Psoas muscle (tissue), 8 donors: ENCODE measurements around the gene FBLN7. TPM values are rescaled to one million over a fixed set of nuclear protein-coding genes. Genes with fewer than 3 reads are reported as not detected.
"Not testable (repeated sequence)": the region's sequence is repeated elsewhere in the genome, so short reads cannot be mapped to it uniquely, and the experiment has no call there.

Experiments
- ATAC-seq, 4 donors: fragments of 200-7000 bp; cut with Tn5 transposase; one replicate each; pipeline ENCODE4 v1.9.1; 2020; ENCODE audit warnings: moderate library complexity in 3 of 4, mild to moderate bottlenecking in 2 of 4
- DNase-seq, 2 donors: peaks; one replicate each; pipeline ENCODE4 v3.0.0-alpha.2; 2020
- H3K27ac ChIP-seq: fragments of 200-600 bp; one replicate; pipeline ENCODE4 v1.8.0; 2022
- H3K27me3 ChIP-seq, 3 donors: fragments of 200-600 bp in 1 of 3; one replicate each; pipeline versions ENCODE4 v1.6.1 to v1.8.0; 2013 to 2022; ENCODE audit warnings: low read length in 2 of 3, mild to moderate bottlenecking in 2 of 3, moderate library complexity in 1 of 3; ENCODE audit not compliant: insufficient read depth in 3 of 3
- H3K36me3 ChIP-seq, 2 donors: fragments of 200-600 bp in 1 of 2; one replicate each; pipeline versions ENCODE4 v1.6.1 to v1.8.0; 2013 to 2022; ENCODE audit warnings: low read depth in 1 of 2, mild to moderate bottlenecking in 1 of 2, moderate library complexity in 1 of 2; ENCODE audit not compliant: insufficient read depth in 1 of 2
- H3K4me1 ChIP-seq: fragments of 200-600 bp; one replicate; pipeline ENCODE4 v1.8.0; 2022
- H3K4me3 ChIP-seq: fragments of 200-600 bp; one replicate; pipeline ENCODE4 v1.8.0; 2022; ENCODE audit warnings: mild to moderate bottlenecking
- H3K9me3 ChIP-seq: fragments of 200-600 bp; one replicate; pipeline ENCODE4 v1.8.0; 2022
- CTCF ChIP-seq: fragments of 200-600 bp; IDR thresholded peaks from one replicate; pipeline ENCODE4 v1.8.0; 2022; ENCODE audit warnings: antibody characterized with exemption
- WGBS, 3 donors: extraction: QIAGEN DNeasy Blood & Tissue Kit; methylation state at CpG; one replicate each; pipeline versions ENCODE4 v1.1.6 to v1.1.7; 2013; 5-methylcytosine and 5-hydroxymethylcytosine counted together
- intact Hi-C, 2 donors: fragments of 100-400 bp; cut with DNase I; formaldehyde crosslinking; loops; one replicate each; pipeline versions ENCODE4 v1.11.0 to v1.14.2; 2022
- polyA plus RNA-seq, 3 donors: library from polyadenylated mRNA; stranded (reverse); fragments of 200-250 nt; gene quantifications; one replicate each; pipeline ENCODE4 v1.2.3, GENCODE V29; 2013
- total RNA-seq, 4 donors: library from RNA; stranded (reverse); fragmentation: NEBNext Ultra II Directional in 2 of 4; extraction: Animal tissue kit (Norgen Biotek cat#: 25700) in 2 of 4; gene quantifications; one replicate each; pipeline versions ENCODE4 v1.2.1 to v1.2.4, GENCODE V29; 2021 to 2023
- donor health status: healthy with polysubstance abuse.
- donor health status: DM: no; HTN: no; CAD: no; lungs with moderate emphysema.
- donor health status: Bipolar disorder and iron deficiency.
- donor health status: healthy.
- donor health status: DM: yes; HTN: yes; CAD: no.
- donor health status: DM: no; HTN: no; CAD: no.
- donor health status: DM: no; HTN: no; CAD: no.
- donor health status: DM: yes; HTN: yes; CAD: no.

Gene FBLN7
- total and polyA plus RNA-seq, 7 donors = 0.18 to 1.2 (median 0.31) TPM

GRCh38 chr2:112199188-112199587, 61.0 kb downstream of the FBLN7 start:
- ATAC-seq (no peak), DNase-seq (no peak)
- peaks cover 4% of the 10 kb centered on the region for H3K9me3 ChIP-seq
- intact Hi-C loops = no loop called here
- no peaks in the 10 kb centered on the region for H3K4me1 ChIP-seq
- H3K27me3 ChIP-seq = no peaks in the 10 kb centered on the region
- WGBS, 3 donors = 74 to 79% (median 77%) methylated on average over 3 of the region's 3 CpGs
- H3K27ac ChIP-seq = no peak overlapping the region
- no peaks in the 10 kb centered on the region for H3K36me3 ChIP-seq
- H3K4me3 ChIP-seq = no peak overlapping the region
- TF ChIP-seq CTCF = no peak

GRCh38 chr2:112201696-112202430, 63.7 kb downstream of the FBLN7 start:
- 92 to 95% (median 93%) methylated on average over 3 of the region's 3 CpGs for WGBS, 3 donors
- no peak for TF ChIP-seq CTCF
- H3K27ac ChIP-seq = no peak overlapping the region
- DNase-seq (no peak), ATAC-seq (no peak)
- no peaks in the 10 kb centered on the region for H3K27me3 ChIP-seq
- no peaks in the 10 kb centered on the region for H3K4me1 ChIP-seq
- no peak overlapping the region for H3K4me3 ChIP-seq
- intact Hi-C loops = no loop called here
- H3K9me3 ChIP-seq = peaks cover 10% of the 10 kb centered on the region
- H3K36me3 ChIP-seq = no peaks in the 10 kb centered on the region

GRCh38 chr2:112204411-112204810, 66.2 kb downstream of the FBLN7 start:
- no peak overlapping the region for H3K27ac ChIP-seq
- no peak for ATAC-seq
- intact Hi-C loops = no loop called here
- no peaks in the 10 kb centered on the region for H3K36me3 ChIP-seq
- H3K4me3 ChIP-seq = no peak overlapping the region
- H3K9me3 ChIP-seq = peaks cover 10% of the 10 kb centered on the region
- WGBS, 3 donors = 93 to 99% (median 95%) methylated on average over 2 of the region's 2 CpGs
- no peaks in the 10 kb centered on the region for H3K27me3 ChIP-seq
- no peak for TF ChIP-seq CTCF
- no peak for DNase-seq
- no peaks in the 10 kb centered on the region for H3K4me1 ChIP-seq

- peaks cover 0 to 16% of the 10 kb centered on the region in 2 donors for H3K36me3 ChIP-seq
- H3K27me3 ChIP-seq, H3K9me3 ChIP-seq, intact Hi-C loops, H3K27ac ChIP-seq, DNase-seq, ATAC-seq, H3K4me1 ChIP-seq, H3K4me3 ChIP-seq: not testable (repeated sequence)
- 87 to 94% (median 91%) methylated on average over 3 of the region's 3 CpGs for WGBS, 3 donors
These were observed 69.7 kb downstream of the FBLN7 start for GRCh38 chr2:112207905-112208304.

- H3K36me3 ChIP-seq = peaks cover 2 to 42% of the 10 kb centered on the region in 2 donors
- H3K4me1 ChIP-seq = no peaks in the 10 kb centered on the region
- H3K4me3 ChIP-seq = no peak overlapping the region
- TF ChIP-seq CTCF = no peak
- ATAC-seq = no peak
- H3K27ac ChIP-seq = no peak overlapping the region
- H3K27me3 ChIP-seq = no peaks in the 10 kb centered on the region
- intact Hi-C loops = no loop called here
- WGBS, 3 donors = 95 to 99% (median 99%) methylated on average over 3 of the region's 3 CpGs
- peaks cover 6% of the 10 kb centered on the region for H3K9me3 ChIP-seq
- no peak for DNase-seq
These were observed 78.0 kb downstream of the FBLN7 start for GRCh38 chr2:112216167-112216566.
